Smooth muscle cell (in vitro differentiated cells): ENCODE data around the gene SDK2. TPM values are rescaled to one million over a fixed set of nuclear protein-coding genes. Genes with fewer than 3 reads are reported as not detected.

Experiments used
- DNase-seq: peaks from one replicate; lab custom pipeline; 2025; ENCODE audit not compliant: unreplicated experiment; lab: John Stamatoyannopoulos, UW
- H2AFZ ChIP-seq: fragments of 200-600 bp; sonication (generic); 2 replicates; pipeline ENCODE4 v1.6.0; 2016; ENCODE audit warnings: antibody characterized with exemption, low read depth, mild to moderate bottlenecking
- H3F3A ChIP-seq: fragments of 200-600 bp; sonication (generic); 2 replicates; pipeline ENCODE4 v1.6.0; 2017; ENCODE audit warnings: antibody characterized with exemption, low read depth
- H3K27ac ChIP-seq: fragments of 200-600 bp; sonication (generic); 2 replicates; pipeline ENCODE4 v1.5.1; 2016; ENCODE audit warnings: low read depth, mild to moderate bottlenecking
- H3K27me3 ChIP-seq: fragments of 200-600 bp; sonication (generic); 2 replicates; pipeline ENCODE4 v1.6.1; 2016; ENCODE audit warnings: low read depth, mild to moderate bottlenecking
- H3K36me3 ChIP-seq: fragments of 200-600 bp; sonication (generic); 2 replicates; pipeline ENCODE4 v1.5.1; 2016; ENCODE audit warnings: low read depth
- H3K4me1 ChIP-seq: fragments of 200-600 bp; sonication (generic); 2 replicates; pipeline ENCODE4 v1.5.1; 2016; ENCODE audit warnings: low read depth
- H3K4me2 ChIP-seq: fragments of 200-600 bp; sonication (generic); 2 replicates; pipeline ENCODE4 v1.6.0; 2016; ENCODE audit warnings: mild to moderate bottlenecking
- H3K4me3 ChIP-seq: fragments of 200-600 bp; sonication (generic); 2 replicates; pipeline ENCODE4 v1.5.1; 2016; ENCODE audit warnings: mild to moderate bottlenecking
- H3K79me2 ChIP-seq: fragments of 200-600 bp; sonication (generic); 2 replicates; pipeline ENCODE4 v1.6.0; 2016; ENCODE audit warnings: low read depth, mild to moderate bottlenecking
- H3K9ac ChIP-seq: fragments of 200-600 bp; sonication (generic); 2 replicates; pipeline ENCODE4 v1.6.0; 2016; ENCODE audit warnings: low read depth
- H3K9me3 ChIP-seq: fragments of 200-600 bp; sonication (generic); replicated peaks from 2 replicates; pipeline ENCODE4 v1.5.1; 2016; ENCODE audit warnings: low read depth
- H4K20me1 ChIP-seq: fragments of 200-600 bp; sonication (generic); 2 replicates; pipeline ENCODE4 v1.6.0; 2016; ENCODE audit warnings: low read depth
- CTCF ChIP-seq: fragments of 200-600 bp; sonication (generic); IDR thresholded peaks from 2 replicates; pipeline ENCODE4 v1.5.1; 2017; ENCODE audit warnings: borderline replicate concordance, mild to moderate bottlenecking, antibody characterized with exemption; ENCODE audit not compliant: insufficient read depth, poor library complexity, severe bottlenecking
- WGBS: methylation state at CpG from one replicate; pipeline ENCODE4 v1.1.7; 2016; ENCODE audit warnings: low lambda C conversion rate; 5-methylcytosine and 5-hydroxymethylcytosine counted together
- polyA plus RNA-seq: library from polyadenylated mRNA; unstranded; fragments of >200 nt; fragmentation: Nextera tagmentation; extraction: Ambion mirVana; gene quantifications from 2 replicates; pipeline ENCODE4 v1.2.1, GENCODE V29; 2016
- total RNA-seq: library from RNA; depleted of rRNA; stranded (reverse); fragments of >200 nt; gene quantifications from 2 replicates; pipeline ENCODE4 v1.2.3, GENCODE V29; 2014

SDK2 gene
- total and polyA plus RNA-seq, 2 experiments from 2014 or later: 4.6 to 6.5 TPM

DNA sequence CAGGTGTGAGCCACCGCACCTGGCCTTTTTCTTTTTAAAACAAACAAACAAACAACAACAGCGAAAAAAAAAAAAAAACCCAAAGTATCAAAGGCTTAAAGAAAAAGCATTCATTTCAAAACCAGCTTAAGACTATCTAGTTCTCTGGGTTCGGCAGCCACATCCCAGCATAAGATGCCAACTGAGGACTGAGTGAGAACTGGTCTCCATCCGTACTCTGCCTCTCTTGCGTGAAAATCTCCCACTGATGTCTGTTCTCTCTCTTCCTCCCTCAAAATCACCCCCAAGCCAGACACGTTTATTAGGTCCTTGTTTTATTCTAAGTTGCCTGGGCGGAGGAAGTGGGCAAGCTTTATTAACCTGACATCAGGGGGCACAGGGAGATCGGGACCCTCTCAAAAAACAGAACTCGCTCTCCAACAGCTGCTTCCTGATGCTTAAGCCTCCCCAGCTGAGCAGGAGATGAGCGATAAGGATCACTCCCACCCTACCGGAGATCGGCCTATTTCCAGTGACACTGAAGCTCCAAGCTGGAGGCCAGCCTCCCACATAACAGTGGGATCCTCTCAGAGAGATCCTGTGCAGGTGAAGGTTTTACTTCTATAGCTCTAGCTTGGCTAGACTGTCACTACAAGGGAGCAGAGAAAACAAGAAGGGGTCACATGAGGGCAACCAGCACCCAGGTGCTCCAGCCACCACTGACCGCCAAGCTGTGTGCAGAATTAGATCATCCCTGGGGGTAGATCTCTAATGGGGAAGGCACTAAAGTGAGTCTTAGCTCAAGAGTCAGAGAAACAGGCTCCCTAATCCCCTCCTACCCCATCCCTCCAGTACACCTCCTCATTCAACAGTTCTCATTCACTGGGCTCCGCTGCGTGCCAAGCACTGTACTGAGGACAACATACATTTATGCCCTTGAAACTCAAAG is 346.0 kb downstream of the SDK2 start:
- Histone ChIP-seq H3K9ac (no peak overlapping the region), H3K27me3 (no peaks in the 10 kb centered on the region), H3K27ac (no peak overlapping the region), H3K4me2 (no peak overlapping the region), H3K36me3 (no peaks in the 10 kb centered on the region), H3F3A (peaks cover under 1% of the 10 kb centered on the region), H3K4me3 (no peak overlapping the region), H3K79me2 (peaks cover 85% of the 10 kb centered on the region), H4K20me1 (peaks cover 94% of the 10 kb centered on the region), H3K9me3 (no peaks in the 10 kb centered on the region), H3K4me1 (peaks cover 7% of the 10 kb centered on the region), H2AFZ (no peak overlapping the region)
- DNase-seq: no peak
- no peak for TF ChIP-seq CTCF
- WGBS: 75% methylated on average over 15 of the region's 15 CpGs

DNA sequence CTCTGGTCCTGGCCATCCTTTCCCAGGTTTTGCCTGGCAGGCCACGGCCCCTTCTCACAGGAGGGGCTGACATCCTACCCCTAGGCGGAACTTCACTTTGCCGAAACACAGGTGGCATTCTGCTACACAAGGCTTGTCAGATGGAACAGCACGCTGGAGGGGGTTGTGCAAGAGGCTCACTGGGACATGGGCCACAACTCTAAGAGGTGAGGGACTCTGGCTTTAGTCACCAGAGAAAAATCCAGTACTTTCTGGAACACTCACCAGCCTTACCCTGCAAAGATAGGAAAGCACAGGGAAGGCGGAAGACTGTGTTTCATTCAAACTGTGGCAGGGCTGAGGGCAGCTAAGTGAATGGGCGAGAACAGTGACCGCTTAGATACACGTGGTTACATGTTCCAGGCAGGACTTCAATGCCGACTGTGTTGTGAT is 350.7 kb downstream of the SDK2 start:
- no peak for TF ChIP-seq CTCF
- DNase-seq: no peak
- 48% methylated on average over 9 of the region's 9 CpGs for WGBS
- Histone ChIP-seq H3K27ac (peak overlapping the region; percentile 82), H3K4me2 (no peak overlapping the region), H3K79me2 (peaks cover 63% of the 10 kb centered on the region), H2AFZ (no peak overlapping the region), H3K4me1 (peaks cover 3% of the 10 kb centered on the region), H3K4me3 (no peak overlapping the region), H3K27me3 (no peaks in the 10 kb centered on the region), H3K9me3 (no peaks in the 10 kb centered on the region), H4K20me1 (peaks cover 97% of the 10 kb centered on the region), H3F3A (no peaks in the 10 kb centered on the region), H3K9ac (no peak overlapping the region), H3K36me3 (no peaks in the 10 kb centered on the region)

GRCh38 chr17:73293031-73293430 is 351.2 kb downstream of the SDK2 start:
- Histone ChIP-seq H2AFZ (no peak overlapping the region), H3K4me2 (peak overlapping the region; percentile 80), H3K4me3 (no peak overlapping the region), H4K20me1 (peaks cover 97% of the 10 kb centered on the region), H3K27me3 (no peaks in the 10 kb centered on the region), H3K27ac (peak overlapping the region; percentile 82), H3K79me2 (peaks cover 61% of the 10 kb centered on the region), H3K9ac (no peak overlapping the region), H3K4me1 (no peaks in the 10 kb centered on the region), H3F3A (no peaks in the 10 kb centered on the region), H3K36me3 (no peaks in the 10 kb centered on the region), H3K9me3 (no peaks in the 10 kb centered on the region)
- DNase-seq: no peak
- TF ChIP-seq CTCF: no peak
- 77% methylated on average over 11 of the region's 11 CpGs for WGBS

GRCh38 chr17:73292031-73292531 is 352.2 kb downstream of the SDK2 start:
- 54% methylated on average over 12 of the region's 12 CpGs for WGBS
- no peaks in the 10 kb centered on the region for H3K36me3 ChIP-seq
- H3K4me3 ChIP-seq: no peak overlapping the region
- H3K27me3 ChIP-seq: no peaks in the 10 kb centered on the region
- no peak for DNase-seq
- no peak overlapping the region for H2AFZ ChIP-seq
- peak overlapping the region; percentile 80 for H3K4me2 ChIP-seq
- peaks cover 58% of the 10 kb centered on the region for H3K79me2 ChIP-seq
- no peaks in the 10 kb centered on the region for H3K9me3 ChIP-seq
- no peaks in the 10 kb centered on the region for H3F3A ChIP-seq
- H4K20me1 ChIP-seq: peaks cover 97% of the 10 kb centered on the region
- TF ChIP-seq CTCF: no peak
- H3K9ac ChIP-seq: peak overlapping the region; percentile 65
- H3K27ac ChIP-seq: peak overlapping the region; percentile 82
- H3K4me1 ChIP-seq: no peaks in the 10 kb centered on the region
